GM13976 (cell line): ENCODE measurements around the gene DIP2B.

Source experiments
- DNase-seq: peaks from one replicate; pipeline ENCODE4 v3.0.0; 2012; ENCODE audit warnings: low spot score
- in situ Hi-C: fragments of 300-500 bp; cut with MboI; formaldehyde crosslinking; loops from one replicate; pipeline ENCODE4 v1.12.0; 2022; ENCODE audit warnings: low sequenced_read_pairs, mixed read lengths, inconsistent platforms; ENCODE audit not compliant: unreplicated experiment
- TF ChIP-seq, protein P1 (sequence below): IDR thresholded peaks from 2 replicates; pipeline ENCODE4 v1.5.1; 2012; ENCODE audit warnings: borderline replicate concordance, mild to moderate bottlenecking; ENCODE audit not compliant: insufficient read depth; ENCODE audit errors: extremely low read depth, missing control alignments, control extremely low read depth

The DIP2B gene

DNA sequence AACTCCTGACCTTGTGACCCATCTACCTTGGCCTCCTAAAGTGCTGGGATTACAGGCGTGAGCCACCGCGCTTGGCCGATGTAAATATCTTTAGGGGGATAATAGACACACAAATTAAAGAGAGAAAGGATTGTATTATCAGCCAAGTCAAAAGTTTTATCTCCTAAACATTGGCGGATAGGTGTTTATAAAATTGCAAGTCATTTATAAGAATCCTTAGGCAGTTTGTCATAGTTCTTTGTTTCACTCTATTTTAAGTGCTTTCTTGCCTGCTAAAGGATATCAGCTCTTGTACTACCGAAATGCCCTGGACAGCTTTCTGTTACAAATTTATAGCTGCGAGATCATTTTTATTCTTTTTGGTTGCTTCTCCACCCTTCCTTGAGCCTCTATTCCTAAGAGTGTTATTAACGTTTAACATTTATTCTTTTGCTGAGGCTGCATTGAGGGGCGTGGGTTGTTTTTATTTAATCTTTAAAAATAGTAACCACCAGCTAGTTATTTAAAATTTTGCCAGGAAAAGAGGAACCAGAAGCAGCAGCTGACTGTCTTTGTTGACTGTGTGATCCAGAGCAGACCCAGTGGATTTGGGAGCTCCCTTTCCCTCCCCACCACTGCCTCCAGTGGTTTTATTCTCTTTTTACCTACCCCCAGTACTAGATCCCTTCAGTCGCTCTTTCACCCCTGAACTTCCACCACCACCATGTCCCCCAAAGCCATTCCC lies 106.4 kb downstream of the DIP2B start:
- TF ChIP-seq, protein P1, sequence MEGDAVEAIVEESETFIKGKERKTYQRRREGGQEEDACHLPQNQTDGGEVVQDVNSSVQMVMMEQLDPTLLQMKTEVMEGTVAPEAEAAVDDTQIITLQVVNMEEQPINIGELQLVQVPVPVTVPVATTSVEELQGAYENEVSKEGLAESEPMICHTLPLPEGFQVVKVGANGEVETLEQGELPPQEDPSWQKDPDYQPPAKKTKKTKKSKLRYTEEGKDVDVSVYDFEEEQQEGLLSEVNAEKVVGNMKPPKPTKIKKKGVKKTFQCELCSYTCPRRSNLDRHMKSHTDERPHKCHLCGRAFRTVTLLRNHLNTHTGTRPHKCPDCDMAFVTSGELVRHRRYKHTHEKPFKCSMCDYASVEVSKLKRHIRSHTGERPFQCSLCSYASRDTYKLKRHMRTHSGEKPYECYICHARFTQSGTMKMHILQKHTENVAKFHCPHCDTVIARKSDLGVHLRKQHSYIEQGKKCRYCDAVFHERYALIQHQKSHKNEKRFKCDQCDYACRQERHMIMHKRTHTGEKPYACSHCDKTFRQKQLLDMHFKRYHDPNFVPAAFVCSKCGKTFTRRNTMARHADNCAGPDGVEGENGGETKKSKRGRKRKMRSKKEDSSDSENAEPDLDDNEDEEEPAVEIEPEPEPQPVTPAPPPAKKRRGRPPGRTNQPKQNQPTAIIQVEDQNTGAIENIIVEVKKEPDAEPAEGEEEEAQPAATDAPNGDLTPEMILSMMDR = no peak
- in situ Hi-C loops = no loop called here
- DNase-seq = no peak

DNA sequence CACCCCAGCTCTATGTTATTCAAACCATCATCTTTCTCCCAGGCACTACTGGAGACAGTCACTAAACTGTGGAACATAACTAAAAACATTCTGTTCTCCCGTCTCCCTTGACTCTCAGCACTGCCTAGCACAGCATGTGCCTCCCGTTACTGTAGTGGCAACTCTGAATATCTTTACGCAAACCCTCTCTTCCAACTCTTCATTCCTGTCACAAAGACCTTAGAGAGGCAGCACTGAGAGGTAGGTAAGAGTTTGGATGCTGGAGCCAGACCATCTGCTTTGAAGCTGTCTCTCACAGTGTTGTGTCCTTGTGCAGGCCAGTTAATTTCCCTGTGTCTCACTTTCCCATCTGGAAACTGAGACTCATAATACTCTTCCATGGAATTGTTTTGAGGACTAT lies 108.1 kb downstream of the DIP2B start:
- no peak for DNase-seq
- in situ Hi-C loops = no loop called here
- TF ChIP-seq, protein P1 = no peak

DNA sequence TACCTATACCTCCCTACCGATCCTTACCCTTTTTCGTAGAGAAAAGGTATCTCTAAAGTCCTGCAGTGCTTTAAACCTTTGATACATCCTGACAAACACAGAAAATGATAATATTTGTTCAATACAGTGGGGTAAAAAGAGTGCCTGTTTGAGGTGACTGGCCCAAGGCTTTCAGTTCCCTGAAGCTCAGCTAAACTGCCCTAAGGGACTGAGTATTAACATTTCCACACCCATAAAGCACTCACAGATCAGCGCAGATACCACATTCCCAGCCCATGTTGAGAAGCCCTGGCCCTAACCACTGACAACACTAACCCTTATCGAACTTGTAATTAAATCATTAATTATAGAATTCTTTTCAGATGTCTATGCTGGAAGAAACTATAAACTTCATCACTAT lies 108.7 kb downstream of the DIP2B start:
- TF ChIP-seq, protein P1 = no peak
- in situ Hi-C loops = no loop called here
- no peak for DNase-seq

DNA sequence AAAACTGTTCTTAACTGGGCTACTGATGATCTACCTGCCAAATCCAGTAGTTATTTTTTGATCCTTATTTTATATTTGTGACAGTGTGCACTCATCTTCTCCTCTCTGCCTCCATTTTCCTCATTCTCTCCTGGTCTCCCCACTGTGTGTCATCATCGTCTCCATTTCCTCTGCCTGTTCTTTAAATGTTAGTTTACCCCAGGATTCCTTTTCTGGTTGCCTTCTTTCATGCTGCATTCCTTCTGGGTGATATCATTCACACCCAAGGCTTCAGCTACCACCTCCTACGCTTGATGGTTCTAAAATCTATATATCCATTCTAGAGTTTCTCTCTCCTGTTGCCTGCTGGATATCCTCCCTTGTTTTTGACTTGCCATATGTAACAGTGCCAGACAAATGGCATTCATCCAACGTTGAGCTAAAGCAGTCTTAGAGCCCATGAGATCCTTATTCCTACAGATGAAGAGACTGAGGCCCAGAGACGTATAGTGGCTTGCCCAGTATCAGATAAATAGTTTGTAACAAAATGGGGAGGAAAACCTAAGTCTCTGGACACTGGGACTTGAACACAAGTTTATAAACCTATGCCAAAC lies 109.5 kb downstream of the DIP2B start:
- in situ Hi-C loops = no loop called here
- no peak for DNase-seq
- TF ChIP-seq, protein P1 = no peak

DNA sequence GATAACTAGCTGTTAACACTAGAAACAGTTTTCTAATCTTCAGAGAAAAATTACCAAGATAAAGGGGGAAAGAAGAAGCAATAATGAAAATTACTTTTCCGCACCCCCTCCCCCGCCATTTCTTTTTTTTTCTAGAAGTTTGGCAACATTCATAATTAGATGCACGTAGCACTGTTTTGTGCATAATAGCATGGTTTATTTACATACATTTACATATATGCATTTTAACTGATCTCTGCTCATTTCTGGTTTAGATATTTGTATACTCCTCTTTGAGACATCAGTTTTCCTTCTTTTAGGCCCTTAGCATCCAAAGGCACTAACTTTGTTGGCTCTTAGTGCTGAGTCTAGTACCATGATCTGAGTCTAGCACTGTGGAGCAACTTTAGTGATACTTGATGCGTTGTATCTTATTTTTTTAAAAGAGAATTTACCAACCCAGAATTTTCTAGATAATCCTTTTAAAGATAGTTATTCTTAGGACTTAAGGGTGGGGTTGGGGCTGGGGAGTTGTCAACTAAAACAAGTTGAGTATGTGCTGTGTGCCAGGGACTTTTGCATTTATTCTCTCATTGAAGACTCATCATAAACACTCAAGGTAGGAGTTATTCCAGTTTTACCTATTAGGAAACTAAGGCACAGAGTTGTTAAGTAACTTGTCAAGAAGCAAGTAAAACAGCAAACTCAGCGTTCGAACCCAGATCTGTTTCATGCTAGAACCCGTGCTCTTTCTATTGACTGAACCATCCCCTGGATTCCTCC lies 110.5 kb downstream of the DIP2B start:
- DNase-seq = no peak
- TF ChIP-seq, protein P1 = no peak
- in situ Hi-C loops = no loop called here

DNA sequence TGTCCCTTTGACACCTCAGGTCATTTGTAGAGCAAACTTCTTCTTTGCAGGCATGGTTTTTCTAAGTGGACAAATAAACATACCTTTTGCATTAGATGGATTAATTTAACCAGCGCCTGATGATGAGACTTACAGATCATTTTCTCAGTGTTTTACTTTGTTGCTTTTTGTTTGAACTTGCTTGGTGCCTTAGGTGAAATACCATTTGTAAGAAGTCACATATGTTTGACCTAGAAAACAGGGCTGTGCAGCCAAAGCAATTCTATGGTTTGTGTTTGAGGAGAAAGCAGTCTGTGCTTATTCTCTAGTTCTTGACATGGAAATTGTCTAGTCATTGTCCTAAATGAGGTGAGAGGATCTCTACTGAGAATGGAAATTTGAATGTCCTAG lies 111.1 kb downstream of the DIP2B start:
- in situ Hi-C loops = no loop called here
- TF ChIP-seq, protein P1 = no peak
- no peak for DNase-seq
